GM12878 (cell line): ENCODE results near the gene SETDB1. TPM values are rescaled to one million over a fixed set of nuclear protein-coding genes. Genes with fewer than 3 reads are reported as not detected.
A peak's percentile ranks its signal among the peaks of the same experiment; 100 is the strongest.
"Not testable (repeated sequence)": the region's sequence is repeated elsewhere in the genome, so short reads cannot be mapped to it uniquely, and the experiment has no call there.

Experiments
- ATAC-seq: fragments of 200-7000 bp; cut with Tn5 transposase; 3 replicates; pipeline ENCODE4 v1.9.1; 2020; ENCODE audit warnings: mild to moderate bottlenecking, moderate library complexity
- BruUV-seq: library from RNA; stranded (reverse); fragments of 400-500 nt; replicated peaks from 2 replicates; lab custom pipeline; 2021; lab: Mats Ljungman, UMichigan
- CTCF ChIA-PET: fragments of 300-600 bp; sonication (Branson Sonifier 250); formaldehyde crosslinking; extraction: SDS; loops from one replicate; lab custom pipeline; 2021; ENCODE audit warnings: inconsistent platforms; lab: Yijun Ruan, JAX
- POLR2A ChIA-PET: fragments of 350-600 bp; formaldehyde crosslinking; extraction: SDS; loops from one replicate; lab custom pipeline; 2021; ENCODE audit warnings: inconsistent platforms; lab: Charles Lee
- RAD21 ChIA-PET: fragments of 300-600 bp; sonication (Branson Sonifier 250); formaldehyde crosslinking; loops from one replicate; lab custom pipeline; 2023; ENCODE audit warnings: antibody characterized with exemption; ENCODE audit not compliant: unreplicated experiment; lab: Charles Lee
- SMC1A ChIA-PET: fragments of 300-600 bp; sonication (Branson Sonifier 250); formaldehyde crosslinking; loops from one replicate; lab custom pipeline; 2023; ENCODE audit not compliant: unreplicated experiment, uncharacterized antibody; lab: Charles Lee
- DNase-seq: peaks from one replicate; pipeline ENCODE4 v3.0.0-alpha.2; 2011; ENCODE audit warnings: low read depth, low spot score
- FAIRE-seq: peaks from 3 replicates; lab custom pipeline; 2011; peaks lifted over from hg19 to GRCh38; lab: Jason Lieb, UNC
- H2AFZ ChIP-seq: 2 replicates; pipeline ENCODE4 v1.6.0; 2011; ENCODE audit warnings: low read depth, low read length, control low read depth; ENCODE audit not compliant: control insufficient read depth
- H3K27ac ChIP-seq: 2 replicates; pipeline ENCODE4 v1.5.1; 2011; ENCODE audit warnings: control low read depth; ENCODE audit not compliant: control insufficient read depth, insufficient read depth
- H3K27me3 ChIP-seq, 2 experiments: replicated peaks in 1 of 2; 2 replicates each; pipeline versions ENCODE4 v1.6.0 to v1.6.1; 2011; ENCODE audit warnings: low read length in 1 of 2; ENCODE audit not compliant: control insufficient read depth in 2 of 2, insufficient read depth in 2 of 2
- H3K36me3 ChIP-seq, 2 experiments: 2 replicates each; pipeline ENCODE4 v1.5.1; 2011; ENCODE audit warnings: low read length in 1 of 2; ENCODE audit not compliant: control insufficient read depth in 2 of 2, insufficient read depth in 2 of 2
- H3K4me1 ChIP-seq: 2 replicates; pipeline ENCODE4 v1.6.1; 2011; ENCODE audit warnings: mild to moderate bottlenecking, low read length, moderate library complexity, mixed read lengths; ENCODE audit not compliant: control insufficient read depth, insufficient read depth
- H3K4me2 ChIP-seq: 2 replicates; pipeline ENCODE4 v1.6.0; 2011; ENCODE audit warnings: control low read depth; ENCODE audit not compliant: control insufficient read depth, insufficient read depth
- H3K4me3 ChIP-seq: fragments of 200-600 bp; sonication (generic); 2 replicates; pipeline ENCODE4 v1.5.1; 2016
- H3K79me2 ChIP-seq: 2 replicates; pipeline ENCODE4 v1.6.0; 2011; ENCODE audit warnings: low read length; ENCODE audit not compliant: control insufficient read depth, insufficient read depth
- H3K9ac ChIP-seq: 2 replicates; pipeline ENCODE4 v1.8.0; 2011; ENCODE audit warnings: low read length, control low read depth, mixed read lengths; ENCODE audit not compliant: control insufficient read depth, insufficient read depth
- H3K9me3 ChIP-seq: replicated peaks from 3 replicates; pipeline ENCODE4 v1.5.1; 2011; ENCODE audit warnings: mild to moderate bottlenecking, low read length; ENCODE audit not compliant: control insufficient read depth, insufficient read depth
- H4K20me1 ChIP-seq: 2 replicates; pipeline ENCODE4 v1.6.0; 2011; ENCODE audit not compliant: control insufficient read depth, insufficient read depth
- CBX5 ChIP-seq: sonication (generic); IDR thresholded peaks from 2 replicates; pipeline ENCODE4 v1.6.1; 2016; ENCODE audit warnings: low read depth, moderate library complexity, mild to moderate bottlenecking, inconsistent platforms
- SREBF1 ChIP-seq: IDR thresholded peaks from 2 replicates; pipeline ENCODE4 v1.6.1; 2012; ENCODE audit warnings: mild to moderate bottlenecking, low read length
- SUZ12 ChIP-seq: fragments of 200-600 bp; sonication (generic); IDR thresholded peaks from one replicate; pipeline ENCODE4 v1.6.1; 2018; ENCODE audit warnings: antibody characterized with exemption, mild to moderate bottlenecking; ENCODE audit not compliant: unreplicated experiment
- WGBS: methylation state at CpG from one replicate; pipeline ENCODE4 v1.1.6; 2016; ENCODE audit warnings: low lambda C conversion rate; ENCODE audit not compliant: insufficient replicate concordance, insufficient coverage; ENCODE audit errors: missing lambda C conversion rate; 5-methylcytosine and 5-hydroxymethylcytosine counted together
- in situ Hi-C: fragments of 300-500 bp; cut with MboI; formaldehyde crosslinking; loops from 9 replicates; pipeline ENCODE4 v1.14.3; 2018; ENCODE audit warnings: mixed read lengths
- intact Hi-C: fragments of 100-400 bp; cut with micrococcal nuclease; formaldehyde crosslinking; loops from one replicate; pipeline ENCODE4 v1.14.2; 2022; ENCODE audit not compliant: unreplicated experiment
- polyA plus RNA-seq, 11 experiments: library from polyadenylated mRNA; depleted of rRNA in 4 of 11; unstranded in 6 of 11; stranded (reverse) in 5 of 11; fragments of >200 nt; fragmentation: Nextera tagmentation in 4 of 11; fragmentation: Illumina TruSeq in 1 of 11; extraction: Ambion mirVana in 4 of 11; extraction: Trizol in 1 of 11; gene quantifications; 1 replicate in 1 of 11; 2 replicates in 10 of 11; pipeline versions ENCODE4 v1.2.1 to v1.2.3, GENCODE V29; 2011 to 2016; ENCODE audit warnings: inconsistent platforms in 2 of 11, missing spikeins in 2 of 11, low read depth in 1 of 11
- total RNA-seq, 4 experiments: library from RNA; depleted of rRNA in 3 of 4; stranded (reverse); fragments of >200 nt in 3 of 4; fragmentation: Illumina TruSeq in 1 of 4; extraction: Trizol in 1 of 4; gene quantifications; 2 replicates each; pipeline versions ENCODE4 v1.2.1 to v1.2.3, GENCODE V29; 2013 to 2021
- TF ChIP-seq, protein P1 (sequence below): fragments of 450-650 bp; formaldehyde crosslinking; IDR thresholded peaks from 2 replicates; pipeline ENCODE4 v1.5.0; 2022; ENCODE audit warnings: mild to moderate bottlenecking, missing genetic modification characterization

Gene SETDB1
- total and polyA plus RNA-seq, 10 of the 15 experiments (the other 5 are each of a cell fraction or from before 2014, with no cell fraction given), result 14.3 to 56.7 (median 35.7) TPM

DNA sequence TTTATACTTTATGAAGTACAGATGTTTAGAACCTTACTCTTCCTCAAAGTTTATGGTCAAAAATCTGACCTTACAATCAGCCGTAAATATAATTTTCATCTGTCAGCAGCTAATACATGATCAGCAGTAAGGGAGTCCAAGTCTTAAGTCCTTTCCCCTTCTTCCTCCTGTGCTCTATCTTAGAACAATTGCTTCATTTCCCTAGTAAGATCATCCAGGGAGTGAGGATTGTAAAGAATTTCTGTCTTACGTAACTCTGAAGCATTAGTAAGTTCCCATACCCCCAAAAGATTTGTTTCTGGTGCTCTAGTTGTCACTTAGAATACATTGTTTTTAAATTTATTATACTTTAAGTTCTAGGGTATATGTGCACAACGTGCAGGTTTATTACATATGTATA lies 2.1 kb downstream of the SETDB1 start (continued):
- no peak for TF ChIP-seq SREBF1
- no peak for TF ChIP-seq SUZ12
- TF ChIP-seq, all 136 proteins: peak for 0

DNA sequence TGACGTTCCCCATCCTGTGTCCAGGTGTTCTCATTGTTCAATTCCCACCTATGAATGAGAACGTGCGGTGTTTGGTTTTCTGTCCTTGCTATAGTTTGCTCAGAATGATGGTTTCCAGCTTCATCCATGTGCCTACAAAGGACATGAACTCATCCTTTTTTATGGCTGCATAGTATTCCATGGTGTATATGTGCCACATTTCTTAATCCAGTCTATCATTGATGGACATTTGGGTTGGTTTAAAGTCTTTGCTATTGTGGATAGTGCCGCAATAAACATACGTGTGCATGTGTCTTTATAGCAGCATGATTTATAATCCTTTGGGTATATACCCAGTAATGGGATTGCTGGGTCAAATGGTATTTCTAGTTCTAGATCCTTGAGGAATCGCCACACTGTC lies 2.6 kb downstream of the SETDB1 start:
- DNase-seq, SMC1A ChIA-PET, H3K4me2 ChIP-seq, H3K27ac ChIP-seq, ATAC-seq, H4K20me1 ChIP-seq, H3K27me3 ChIP-seq, H3K4me3 ChIP-seq, in situ Hi-C loops, H3K4me1 ChIP-seq, H3K9ac ChIP-seq, H3K9me3 ChIP-seq, RAD21 ChIA-PET, CTCF ChIA-PET, BruUV-seq, H2AFZ ChIP-seq, FAIRE-seq: not testable (repeated sequence)
- intact Hi-C loops, result loop anchor here (5.0 to 10.0 kb wide), 3 partner anchors 94 to 366 kb away; partner anchors contain the start of gene ENSA
- POLR2A ChIA-PET, result interaction anchor here (0.6 kb wide), 1 partner anchor 29 kb away, joined by 8 read pairs; no protein-coding TSS in a partner anchor
- WGBS, result 98% methylated on average over 5 of the region's 6 CpGs
- H3K79me2 ChIP-seq, result peaks cover 16% of the 10 kb centered on the region
- peaks cover 4 to 20% of the 10 kb centered on the region in 2 experiments for H3K36me3 ChIP-seq

DNA sequence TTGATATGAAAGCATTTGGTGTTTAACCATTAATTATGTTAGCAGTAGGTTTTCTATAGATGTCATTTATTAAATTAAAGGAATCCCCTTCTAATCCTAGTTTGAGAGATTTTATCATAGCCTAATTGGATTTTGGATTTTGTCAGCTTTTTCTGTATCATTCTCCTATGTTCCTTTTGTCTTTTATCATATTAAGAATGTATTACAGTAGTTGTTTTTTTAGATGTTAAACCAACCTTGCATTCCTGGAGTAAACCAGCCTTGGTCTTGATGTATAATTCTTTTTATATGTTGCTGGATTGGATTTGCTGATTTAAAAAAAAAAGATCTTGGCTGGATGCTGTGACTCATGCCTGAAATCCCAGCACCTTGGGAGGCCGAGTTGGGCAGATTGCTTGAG lies 5.6 kb downstream of the SETDB1 start:
- Histone ChIP-seq H3K9ac (no peak overlapping the region), H3K36me3 (peaks cover 4 to 29% of the 10 kb centered on the region in 2 experiments), H4K20me1 (no peaks in the 10 kb centered on the region), H3K4me3 (no peak overlapping the region), H3K4me2 (no peak overlapping the region), H2AFZ (no peak overlapping the region), H3K9me3 (peaks cover 5% of the 10 kb centered on the region), H3K27ac (no peak overlapping the region), H3K4me1 (peaks cover 4% of the 10 kb centered on the region), H3K27me3 (no peaks in the 10 kb centered on the region), H3K79me2 (peaks cover 10% of the 10 kb centered on the region)
- no TSS peak for BruUV-seq
- TF ChIP-seq, protein P1, sequence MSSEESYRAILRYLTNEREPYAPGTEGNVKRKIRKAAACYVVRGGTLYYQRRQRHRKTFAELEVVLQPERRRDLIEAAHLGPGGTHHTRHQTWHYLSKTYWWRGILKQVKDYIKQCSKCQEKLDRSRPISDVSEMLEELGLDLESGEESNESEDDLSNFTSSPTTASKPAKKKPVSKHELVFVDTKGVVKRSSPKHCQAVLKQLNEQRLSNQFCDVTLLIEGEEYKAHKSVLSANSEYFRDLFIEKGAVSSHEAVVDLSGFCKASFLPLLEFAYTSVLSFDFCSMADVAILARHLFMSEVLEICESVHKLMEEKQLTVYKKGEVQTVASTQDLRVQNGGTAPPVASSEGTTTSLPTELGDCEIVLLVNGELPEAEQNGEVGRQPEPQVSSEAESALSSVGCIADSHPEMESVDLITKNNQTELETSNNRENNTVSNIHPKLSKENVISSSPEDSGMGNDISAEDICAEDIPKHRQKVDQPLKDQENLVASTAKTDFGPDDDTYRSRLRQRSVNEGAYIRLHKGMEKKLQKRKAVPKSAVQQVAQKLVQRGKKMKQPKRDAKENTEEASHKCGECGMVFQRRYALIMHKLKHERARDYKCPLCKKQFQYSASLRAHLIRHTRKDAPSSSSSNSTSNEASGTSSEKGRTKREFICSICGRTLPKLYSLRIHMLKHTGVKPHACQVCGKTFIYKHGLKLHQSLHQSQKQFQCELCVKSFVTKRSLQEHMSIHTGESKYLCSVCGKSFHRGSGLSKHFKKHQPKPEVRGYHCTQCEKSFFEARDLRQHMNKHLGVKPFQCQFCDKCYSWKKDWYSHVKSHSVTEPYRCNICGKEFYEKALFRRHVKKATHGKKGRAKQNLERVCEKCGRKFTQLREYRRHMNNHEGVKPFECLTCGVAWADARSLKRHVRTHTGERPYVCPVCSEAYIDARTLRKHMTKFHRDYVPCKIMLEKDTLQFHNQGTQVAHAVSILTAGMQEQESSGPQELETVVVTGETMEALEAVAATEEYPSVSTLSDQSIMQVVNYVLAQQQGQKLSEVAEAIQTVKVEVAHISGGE (CRISPR knock-in tag), result no peak
- peak; percentile 39; the same call in 1 of the 2 replicates for TF ChIP-seq CBX5
- in situ Hi-C loops, result no loop called here
- POLR2A ChIA-PET, result interaction anchor here (0.6 to 0.7 kb wide), 2 partner anchors 8 to 446 kb away, joined by 3 to 6 read pairs; no protein-coding TSS in a partner anchor
- RAD21 ChIA-PET, result no interaction called here
- intact Hi-C loops, result no loop called here
- FAIRE-seq (no peak), ATAC-seq (no peak), DNase-seq (no peak)
- 100% methylated on average over 1 of the region's 1 CpG for WGBS
- SMC1A ChIA-PET, result interaction anchor here (1.9 kb wide), 1 partner anchor 9 kb away, joined by 7 read pairs; no protein-coding TSS in a partner anchor
- CTCF ChIA-PET, result interaction anchor here (1.7 kb wide), 1 partner anchor 9 kb away, joined by 9 read pairs; no protein-coding TSS in a partner anchor
